ENCODE data around the gene KIAA0513. TPM values are rescaled to one million over a fixed set of nuclear protein-coding genes. Genes with fewer than 3 reads are reported as not detected.
A peak's percentile ranks its signal among the peaks of the same experiment; 100 is the strongest.

The KIAA0513 gene
- total and polyA plus RNA-seq, 2 of the 13 experiments (the other 11 are each of a cell fraction or from before 2014, with no cell fraction given) = 1.8 TPM

GRCh38 chr16:85010931-85011845 is 16.4 kb upstream of the KIAA0513 start, which contains the start of gene ZDHHC7 (continued):
- TF ChIP-seq ZNF33B (CRISPR knock-in tag; IDR thresholded peaks at IDR 0.05) = 0 out of 2 replicates have a peak, but pooled peaks have one; percentile 66
- TF ChIP-seq ZNF354B (CRISPR knock-in tag; IDR thresholded peaks at IDR 0.05) = no peak; the same call in 1 of the 2 replicates
- TF ChIP-seq RXRB (CRISPR knock-in tag; IDR thresholded peaks at IDR 0.05; ENCODE audit: borderline replicate concordance) = peak; percentile 30
- TF ChIP-seq HMG20B (CRISPR knock-in tag; conservative IDR thresholded peaks at IDR 0.05) = no peak
- TF ChIP-seq ZNF607 (CRISPR knock-in tag; IDR thresholded peaks at IDR 0.05; ENCODE audit: borderline replicate concordance) = peak; percentile 90
- TF ChIP-seq MAFK (conservative IDR thresholded peaks at IDR 0.05 in 1 of 2, IDR thresholded peaks at IDR 0.05 in 1 of 2; ENCODE audit: low read length in 2 of 2) = no peak
- 0 out of 2 replicates have a peak, but pooled peaks have one; percentile 73 for TF ChIP-seq ZNF550 (CRISPR knock-in tag; IDR thresholded peaks at IDR 0.05; ENCODE audit: borderline replicate concordance)
- TF ChIP-seq PCBP1 (IDR thresholded peaks at IDR 0.05; ENCODE audit: borderline replicate concordance, low read depth, low read length) = no peak
- TF ChIP-seq POLR2AphosphoS2 (IDR thresholded peaks at IDR 0.05; ENCODE audit: low read depth, low read length) = no peak
- peak; percentile 28; the same call in 1 of the 2 replicates for TF ChIP-seq ZNF235 (CRISPR knock-in tag; IDR thresholded peaks at IDR 0.05; ENCODE audit: borderline replicate concordance)
- TF ChIP-seq TBL1XR1 (IDR thresholded peaks at IDR 0.05; ENCODE audit: borderline replicate concordance, low read length, partially characterized antibody) = peak; percentile 3
- TF ChIP-seq, protein P1, sequence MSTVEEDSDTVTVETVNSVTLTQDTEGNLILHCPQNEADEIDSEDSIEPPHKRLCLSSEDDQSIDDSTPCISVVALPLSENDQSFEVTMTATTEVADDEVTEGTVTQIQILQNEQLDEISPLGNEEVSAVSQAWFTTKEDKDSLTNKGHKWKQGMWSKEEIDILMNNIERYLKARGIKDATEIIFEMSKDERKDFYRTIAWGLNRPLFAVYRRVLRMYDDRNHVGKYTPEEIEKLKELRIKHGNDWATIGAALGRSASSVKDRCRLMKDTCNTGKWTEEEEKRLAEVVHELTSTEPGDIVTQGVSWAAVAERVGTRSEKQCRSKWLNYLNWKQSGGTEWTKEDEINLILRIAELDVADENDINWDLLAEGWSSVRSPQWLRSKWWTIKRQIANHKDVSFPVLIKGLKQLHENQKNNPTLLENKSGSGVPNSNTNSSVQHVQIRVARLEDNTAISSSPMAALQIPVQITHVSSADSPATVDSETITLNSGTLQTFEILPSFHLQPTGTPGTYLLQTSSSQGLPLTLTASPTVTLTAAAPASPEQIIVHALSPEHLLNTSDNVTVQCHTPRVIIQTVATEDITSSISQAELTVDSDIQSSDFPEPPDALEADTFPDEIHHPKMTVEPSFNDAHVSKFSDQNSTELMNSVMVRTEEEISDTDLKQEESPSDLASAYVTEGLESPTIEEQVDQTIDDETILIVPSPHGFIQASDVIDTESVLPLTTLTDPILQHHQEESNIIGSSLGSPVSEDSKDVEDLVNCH (CRISPR knock-in tag; IDR thresholded peaks at IDR 0.05) = no peak
- TF ChIP-seq, protein P2, sequence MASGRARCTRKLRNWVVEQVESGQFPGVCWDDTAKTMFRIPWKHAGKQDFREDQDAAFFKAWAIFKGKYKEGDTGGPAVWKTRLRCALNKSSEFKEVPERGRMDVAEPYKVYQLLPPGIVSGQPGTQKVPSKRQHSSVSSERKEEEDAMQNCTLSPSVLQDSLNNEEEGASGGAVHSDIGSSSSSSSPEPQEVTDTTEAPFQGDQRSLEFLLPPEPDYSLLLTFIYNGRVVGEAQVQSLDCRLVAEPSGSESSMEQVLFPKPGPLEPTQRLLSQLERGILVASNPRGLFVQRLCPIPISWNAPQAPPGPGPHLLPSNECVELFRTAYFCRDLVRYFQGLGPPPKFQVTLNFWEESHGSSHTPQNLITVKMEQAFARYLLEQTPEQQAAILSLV (CRISPR knock-in tag; IDR thresholded peaks at IDR 0.05; ENCODE audit: borderline replicate concordance) = 0 out of 2 replicates have a peak, but pooled peaks have one; percentile 70
- no peak for TF ChIP-seq NBN (conservative IDR thresholded peaks at IDR 0.05)
- no peak for TF ChIP-seq ZFP37 (CRISPR knock-in tag; IDR thresholded peaks at IDR 0.05; ENCODE audit: borderline replicate concordance)
- peak; percentile 85; the same call in 1 of the 2 replicates for TF ChIP-seq ZNF572 (CRISPR knock-in tag; IDR thresholded peaks at IDR 0.05)
- peak; percentile 81; the same call in 1 of the 2 replicates for TF ChIP-seq BORCS8-MEF2B (CRISPR knock-in tag; IDR thresholded peaks at IDR 0.05)
- peak; percentile 84 for TF ChIP-seq SRSF1 (optimal IDR thresholded peaks at IDR 0.05; ENCODE audit: low read depth, low read length)
- TF ChIP-seq NFKB2 (CRISPR knock-in tag; IDR thresholded peaks at IDR 0.05; ENCODE audit: borderline replicate concordance) = peak; percentile 64; the same call in 1 of the 2 replicates
- TF ChIP-seq ZBTB7B (CRISPR knock-in tag; IDR thresholded peaks at IDR 0.05) = no peak; the same call in 1 of the 2 replicates
- TF ChIP-seq, protein P3, sequence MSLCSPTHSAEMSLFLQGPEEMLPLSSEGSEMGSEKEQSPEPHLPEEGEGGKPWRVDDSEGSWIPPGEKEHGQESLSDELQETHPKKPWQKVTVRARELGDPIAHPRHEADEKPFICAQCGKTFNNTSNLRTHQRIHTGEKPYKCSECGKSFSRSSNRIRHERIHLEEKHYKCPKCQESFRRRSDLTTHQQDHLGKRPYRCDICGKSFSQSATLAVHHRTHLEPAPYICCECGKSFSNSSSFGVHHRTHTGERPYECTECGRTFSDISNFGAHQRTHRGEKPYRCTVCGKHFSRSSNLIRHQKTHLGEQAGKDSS (CRISPR knock-in tag; IDR thresholded peaks at IDR 0.05; ENCODE audit: borderline replicate concordance, low read depth) = peak; percentile 32; the same call in 1 of the 2 replicates
- TF ChIP-seq GTF3A (CRISPR knock-in tag; conservative IDR thresholded peaks at IDR 0.05) = no peak
- 0 out of 2 replicates have a peak, but pooled peaks have one; percentile 64 for TF ChIP-seq TMF1 (CRISPR knock-in tag; IDR thresholded peaks at IDR 0.05; ENCODE audit: low read depth)
- TF ChIP-seq GABPB1 (CRISPR knock-in tag; IDR thresholded peaks at IDR 0.05) = peak; percentile 98
- TF ChIP-seq, protein P4, sequence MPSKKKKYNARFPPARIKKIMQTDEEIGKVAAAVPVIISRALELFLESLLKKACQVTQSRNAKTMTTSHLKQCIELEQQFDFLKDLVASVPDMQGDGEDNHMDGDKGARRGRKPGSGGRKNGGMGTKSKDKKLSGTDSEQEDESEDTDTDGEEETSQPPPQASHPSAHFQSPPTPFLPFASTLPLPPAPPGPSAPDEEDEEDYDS (CRISPR knock-in tag; IDR thresholded peaks at IDR 0.05) = peak; percentile 79

Measured in HepG2 (cell line).